Measurements from ENCODE around the gene ADRA2B.
"Not testable (repeated sequence)": the region's sequence is repeated elsewhere in the genome, so short reads cannot be mapped to it uniquely, and the experiment has no call there.

ADRA2B gene

GRCh38 chr2:96083989-96084857 lies 32.1 kb downstream of the ADRA2B start:
- DNase-seq = no peak
- in situ Hi-C loops (cut with MboI; ENCODE audit: low pct_unique_long_range_greater_than_20kb, low sequenced_read_pairs) = no loop called here

DNA sequence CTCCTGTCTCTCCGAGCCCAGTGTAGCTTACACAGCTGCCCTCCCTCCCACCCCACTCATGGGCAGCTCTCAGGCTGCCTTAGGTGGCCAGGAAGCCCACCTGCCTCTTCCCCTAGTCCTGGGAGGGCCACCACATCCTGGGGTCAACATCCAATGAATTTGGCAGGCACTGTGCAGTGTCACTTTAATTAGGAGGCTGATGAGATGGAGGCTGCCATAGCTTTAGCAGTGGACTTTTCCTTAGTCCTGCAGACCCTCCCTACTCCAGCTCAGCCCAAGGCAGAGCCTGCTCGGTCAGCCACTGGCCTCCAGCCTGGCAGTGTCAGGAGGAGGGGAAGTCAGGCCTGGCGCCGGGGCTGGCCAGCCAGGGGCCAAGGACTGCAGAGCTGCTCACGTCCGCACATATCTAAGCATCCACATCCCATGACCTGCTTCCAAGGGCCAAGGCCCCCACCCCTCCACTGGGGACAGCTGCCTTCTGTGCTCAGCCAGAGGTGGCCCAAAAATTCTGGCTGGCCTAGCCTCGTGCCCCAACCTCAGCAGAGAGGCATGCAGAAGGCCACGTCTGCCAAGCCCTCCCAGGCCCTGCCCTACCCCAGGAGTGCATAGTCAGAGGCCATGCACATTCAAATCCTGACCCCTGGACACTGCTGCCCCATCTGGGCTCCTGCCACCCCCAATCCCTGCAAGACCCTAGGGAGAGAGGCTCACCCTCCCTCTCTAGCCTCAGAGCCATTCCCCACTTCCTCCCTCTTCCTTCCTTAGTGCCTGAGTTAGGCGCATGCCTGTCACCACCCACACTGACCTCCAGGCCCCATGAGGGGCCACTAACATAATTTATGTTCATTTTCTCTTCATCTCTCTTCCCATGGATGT lies 33.1 kb downstream of the ADRA2B start:
- in situ Hi-C loops (cut with MboI; ENCODE audit: low pct_unique_long_range_greater_than_20kb, low sequenced_read_pairs) = no loop called here
- no peak for DNase-seq

- no peak for DNase-seq
- in situ Hi-C loops (cut with MboI; ENCODE audit: low pct_unique_long_range_greater_than_20kb, low sequenced_read_pairs) = no loop called here
Observed at GRCh38 chr2:96082211-96083063, 33.9 kb downstream of the ADRA2B start.

- in situ Hi-C loops (cut with MboI; ENCODE audit: low pct_unique_long_range_greater_than_20kb, low sequenced_read_pairs) = no loop called here
- no peak for DNase-seq
Observed at GRCh38 chr2:96081042-96081441, 35.3 kb downstream of the ADRA2B start.

GRCh38 chr2:96075199-96075771 lies 41.1 kb downstream of the ADRA2B start:
- DNase-seq = no peak
- in situ Hi-C loops (cut with MboI; ENCODE audit: low pct_unique_long_range_greater_than_20kb, low sequenced_read_pairs) = no loop called here

DNA sequence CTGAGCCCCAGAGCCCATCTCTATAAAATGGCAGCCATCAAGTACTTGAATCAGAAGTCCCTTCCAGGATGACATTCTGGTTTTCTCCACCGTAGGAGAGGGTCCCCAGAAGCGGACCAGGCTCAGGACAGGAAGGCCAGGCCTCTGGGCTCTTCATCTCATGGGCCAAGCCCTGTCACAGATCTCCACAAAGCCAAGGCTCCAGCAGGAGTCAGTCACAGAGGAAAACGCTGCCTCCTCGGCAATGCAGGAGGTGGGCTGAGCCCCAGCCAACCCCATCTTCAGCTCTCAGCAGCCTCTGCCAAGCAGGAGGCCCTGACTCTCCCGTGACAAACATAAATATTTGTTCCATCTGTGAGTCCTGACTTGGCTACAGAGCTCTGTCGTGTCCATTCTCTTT lies 42.2 kb downstream of the ADRA2B start:
- in situ Hi-C loops (cut with MboI; ENCODE audit: low pct_unique_long_range_greater_than_20kb, low sequenced_read_pairs) = no loop called here
- DNase-seq = no peak

DNA sequence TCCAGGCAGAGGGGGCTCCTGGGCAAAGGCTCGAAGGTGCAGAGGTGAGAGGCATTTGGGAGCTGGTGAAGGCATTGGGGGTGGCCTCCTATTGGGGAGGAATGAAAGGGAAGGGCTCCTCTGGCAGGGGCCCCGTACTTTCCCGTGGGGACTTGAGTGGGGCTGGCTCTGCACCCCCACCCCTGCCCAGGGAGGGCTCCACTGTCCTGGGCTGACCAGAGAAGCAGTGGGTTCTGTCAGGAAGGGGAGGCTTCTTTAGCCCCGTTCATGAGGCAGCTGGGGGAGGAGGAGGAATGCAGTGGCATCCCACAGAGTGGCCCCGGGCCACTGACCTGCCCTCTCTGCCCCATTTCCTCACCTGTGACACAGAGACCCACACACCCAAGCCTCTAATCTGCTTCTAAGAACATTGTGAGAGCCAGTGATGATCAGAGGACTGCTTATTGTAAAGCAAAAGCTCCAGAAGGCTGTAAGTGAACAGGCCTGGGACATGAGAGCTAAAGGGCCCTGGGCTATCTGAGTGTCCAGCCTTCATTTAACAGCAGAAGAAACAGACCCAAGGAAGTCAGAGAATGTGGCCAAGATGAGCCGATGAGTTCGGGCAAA lies 43.1 kb downstream of the ADRA2B start:
- no peak for DNase-seq
- in situ Hi-C loops (cut with MboI; ENCODE audit: low pct_unique_long_range_greater_than_20kb, low sequenced_read_pairs) = no loop called here

DNA sequence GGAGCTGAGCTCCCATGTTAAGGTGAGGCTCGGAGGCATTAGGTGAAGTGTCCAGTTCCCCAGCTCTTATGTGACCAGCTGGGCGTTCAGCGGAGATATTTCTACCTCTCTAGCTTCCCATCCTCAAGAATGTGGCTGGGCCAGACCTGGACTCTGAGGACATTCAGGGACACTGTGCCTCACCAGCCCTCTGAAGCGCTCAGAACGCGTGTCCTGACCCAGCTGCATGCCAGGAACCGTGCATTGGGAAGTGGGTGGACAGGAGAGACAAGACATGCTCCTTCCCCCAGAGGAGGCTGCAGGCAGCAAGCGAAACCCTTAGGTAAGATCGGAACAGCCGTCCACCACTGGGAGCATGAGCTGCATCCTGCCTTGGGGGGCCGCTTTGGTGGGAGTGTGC lies 43.6 kb downstream of the ADRA2B start:
- in situ Hi-C loops (cut with MboI; ENCODE audit: low pct_unique_long_range_greater_than_20kb, low sequenced_read_pairs) = no loop called here
- no peak for DNase-seq

- DNase-seq; in situ Hi-C loops (cut with MboI; ENCODE audit: low pct_unique_long_range_greater_than_20kb, low sequenced_read_pairs): not testable (repeated sequence)
Observed at GRCh38 chr2:96071977-96072491, 44.3 kb downstream of the ADRA2B start.

GRCh38 chr2:96071087-96071976 lies 45.0 kb downstream of the ADRA2B start:
- in situ Hi-C loops (cut with MboI; ENCODE audit: low pct_unique_long_range_greater_than_20kb, low sequenced_read_pairs); DNase-seq: not testable (repeated sequence)

- DNase-seq; in situ Hi-C loops (cut with MboI; ENCODE audit: low pct_unique_long_range_greater_than_20kb, low sequenced_read_pairs): not testable (repeated sequence)
Observed at GRCh38 chr2:96070351-96070750, 46.0 kb downstream of the ADRA2B start.

- in situ Hi-C loops (cut with MboI; ENCODE audit: low pct_unique_long_range_greater_than_20kb, low sequenced_read_pairs) = not testable (repeated sequence)
Observed at GRCh38 chr2:96069878-96070277, 46.5 kb downstream of the ADRA2B start.

GRCh38 chr2:96067902-96068581 lies 48.3 kb downstream of the ADRA2B start:
- in situ Hi-C loops (cut with MboI; ENCODE audit: low pct_unique_long_range_greater_than_20kb, low sequenced_read_pairs); DNase-seq: not testable (repeated sequence)

More at GRCh38 chr2:96069878-96070277, 46.5 kb downstream of the ADRA2B start:
- DNase-seq = not testable (repeated sequence)

DNA sequence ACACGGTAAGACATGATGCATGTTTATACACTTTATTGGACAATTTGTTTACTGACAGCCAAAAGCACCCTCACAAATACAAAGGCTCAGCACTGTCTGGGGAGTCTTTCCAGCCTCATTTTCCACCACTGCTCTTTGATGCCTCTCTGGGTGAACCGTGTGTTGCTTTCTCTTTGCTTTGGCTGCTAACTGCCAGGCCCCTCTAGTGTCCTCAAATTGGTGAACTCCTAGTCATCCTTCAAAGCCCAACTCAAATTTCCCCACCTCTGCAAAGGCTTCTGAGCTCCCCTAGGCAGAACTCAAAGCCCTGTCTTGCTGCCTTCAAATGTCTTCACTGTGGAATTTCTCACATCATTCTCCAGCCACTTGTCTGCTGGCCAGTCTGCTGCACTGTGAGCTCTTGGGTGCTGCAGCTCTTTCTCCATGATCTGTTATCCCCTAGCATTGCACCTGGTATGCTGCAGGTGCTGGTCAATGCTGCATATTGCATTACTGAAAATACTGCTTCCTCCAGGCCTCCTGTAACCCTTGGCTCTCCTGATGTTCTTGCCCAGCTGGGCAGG lies 49.2 kb downstream of the ADRA2B start:
- in situ Hi-C loops (cut with MboI; ENCODE audit: low pct_unique_long_range_greater_than_20kb, low sequenced_read_pairs); DNase-seq: not testable (repeated sequence)

- in situ Hi-C loops (cut with MboI; ENCODE audit: low pct_unique_long_range_greater_than_20kb, low sequenced_read_pairs); DNase-seq: not testable (repeated sequence)
Observed at GRCh38 chr2:96066511-96066910, 49.9 kb downstream of the ADRA2B start.

DNA sequence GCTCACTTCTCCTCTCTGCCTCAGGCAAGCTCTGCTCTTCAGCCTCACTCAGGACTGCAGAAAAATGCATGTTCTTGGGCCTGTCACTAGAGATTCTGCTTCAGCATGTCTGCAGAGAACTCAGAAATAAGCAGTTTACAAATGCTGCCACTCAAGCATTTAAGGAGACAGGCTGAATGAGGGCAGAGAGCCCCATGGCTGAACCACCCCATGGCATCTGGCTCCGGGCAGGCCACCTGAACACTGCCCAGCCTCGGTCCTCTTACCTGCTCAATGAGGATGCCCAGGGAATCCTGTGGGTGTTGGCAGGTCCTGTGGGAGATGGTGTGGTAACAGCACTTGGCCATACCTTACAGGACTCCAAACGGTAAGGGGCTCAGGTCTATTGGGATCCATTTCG lies 50.4 kb downstream of the ADRA2B start:
- DNase-seq; in situ Hi-C loops (cut with MboI; ENCODE audit: low pct_unique_long_range_greater_than_20kb, low sequenced_read_pairs): not testable (repeated sequence)
